ENCODE results near the gene PRKCSH.

PRKCSH gene

DNA sequence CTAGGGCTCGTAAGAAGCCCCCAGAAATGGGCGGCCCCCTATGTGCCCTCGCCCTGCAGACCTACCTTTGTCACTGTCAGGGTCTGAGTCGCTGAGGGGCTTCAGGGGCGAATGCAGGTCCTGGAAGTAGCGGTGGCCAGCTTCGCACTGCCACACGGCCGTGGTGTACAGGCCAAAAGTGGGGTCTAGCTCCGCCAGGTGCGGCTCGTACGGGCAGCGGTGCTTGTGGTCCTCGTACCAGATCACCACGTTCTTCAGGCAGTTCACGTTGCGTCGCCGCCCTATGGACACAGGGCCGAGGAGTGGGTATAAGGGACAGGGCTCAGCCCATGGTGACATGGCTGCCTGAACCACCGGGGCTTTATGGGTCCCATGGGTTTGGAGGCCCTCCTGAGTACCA lies 60.5 kb downstream of the PRKCSH start:
- no peak for DNase-seq (ENCODE audit: extremely low read depth in 1 of 2, low read depth in 1 of 2)

DNA sequence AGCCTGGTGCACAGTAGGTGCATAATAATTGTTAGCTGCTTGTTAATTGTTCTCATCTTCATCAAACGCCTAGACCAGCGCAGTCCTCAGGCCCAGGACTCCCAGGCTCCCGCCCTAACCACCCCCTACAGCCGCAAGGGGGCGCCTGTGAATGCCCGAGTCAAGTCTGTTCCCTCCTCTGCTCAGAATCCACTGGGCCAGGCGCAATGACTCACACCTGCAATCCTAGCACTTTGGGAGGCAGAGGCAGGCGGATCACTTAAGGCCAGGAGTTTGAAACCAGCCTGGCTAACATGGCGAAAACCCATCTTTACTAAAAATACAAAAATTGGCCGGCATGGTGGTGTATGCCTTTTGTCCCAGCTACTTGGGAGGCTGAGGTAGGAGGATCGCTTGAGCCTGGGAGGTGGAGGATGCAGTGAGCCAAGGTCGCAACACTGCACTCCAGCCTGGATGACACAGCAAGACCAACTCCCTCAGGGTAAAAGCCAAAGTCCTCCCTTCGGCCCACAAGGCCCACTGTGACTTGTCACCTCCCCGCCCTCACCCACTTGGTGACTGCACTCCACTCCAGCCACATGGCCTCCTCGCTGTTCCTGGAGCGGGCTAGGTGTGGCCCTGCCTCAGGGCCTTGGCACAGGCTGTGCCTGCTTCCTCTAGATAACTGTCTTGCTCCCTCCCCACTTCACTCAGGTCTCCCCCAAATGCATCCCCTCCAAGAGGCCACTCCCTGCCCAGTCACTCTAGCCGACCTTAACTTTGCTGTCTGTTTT lies 61.1 kb downstream of the PRKCSH start:
- peak; percentile 23 to 44 for DNase-seq (ENCODE audit: extremely low read depth in 1 of 2, low read depth in 1 of 2)

DNA sequence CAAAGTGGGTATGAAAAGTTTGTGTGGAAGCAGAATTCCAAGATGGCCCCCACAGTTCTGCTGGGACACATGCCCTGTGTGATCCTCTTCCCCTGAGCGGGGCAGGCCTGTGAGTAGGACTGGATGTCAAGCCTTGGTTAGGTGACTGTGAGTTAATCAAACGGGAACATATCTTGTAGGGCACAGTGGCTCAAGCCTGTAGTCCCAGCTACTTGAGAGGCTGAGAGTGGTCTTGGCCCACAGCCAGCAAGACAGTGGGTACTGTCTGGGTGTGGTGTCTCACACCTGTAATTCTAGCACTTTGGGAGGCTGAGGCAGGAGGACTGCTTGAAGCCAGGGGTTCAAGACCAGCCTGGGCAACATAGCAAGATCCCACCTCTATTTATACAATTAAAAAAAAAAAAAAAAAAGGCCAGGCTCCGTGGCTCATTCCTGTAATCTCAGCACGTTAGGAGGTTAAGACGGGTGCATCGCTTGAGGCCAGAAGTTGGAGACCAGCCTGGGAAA lies 63.8 kb downstream of the PRKCSH start:
- DNase-seq (ENCODE audit: extremely low read depth in 1 of 2, low read depth in 1 of 2), result no peak

DNA sequence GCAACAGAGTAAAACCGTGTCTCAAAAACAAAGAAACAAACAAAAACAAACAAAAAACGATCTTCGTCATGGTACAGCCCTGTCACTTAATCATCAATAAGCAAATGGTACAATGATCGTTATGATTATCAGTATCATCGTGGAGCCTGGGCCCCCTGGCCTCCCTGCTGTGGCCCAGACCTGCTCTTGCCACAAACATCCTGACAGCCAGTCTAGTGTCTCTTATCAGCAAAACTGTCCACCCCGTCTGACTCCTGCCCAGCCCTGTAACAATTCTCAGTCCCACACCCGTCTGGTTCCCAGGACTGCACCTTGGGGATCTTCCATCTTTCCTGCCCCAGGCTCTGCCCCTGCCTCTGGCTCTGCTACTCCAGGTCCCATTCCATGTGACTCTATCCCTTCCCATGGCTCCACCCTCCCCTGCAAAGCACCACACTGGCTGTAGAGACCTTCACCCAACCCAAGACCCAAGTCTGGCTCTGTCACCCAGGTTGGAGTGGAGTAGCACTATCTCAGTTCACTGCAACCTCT lies 64.5 kb downstream of the PRKCSH start:
- no peak for DNase-seq (ENCODE audit: extremely low read depth in 1 of 2, low read depth in 1 of 2)

All from activated CD8-positive, alpha-beta memory T cell treated with anti-CD3 and anti-CD28 coated beads for 1 hour (primary cell).